K562 (cell line): ENCODE measurements around the gene NEU3. TPM values are rescaled to one million over a fixed set of nuclear protein-coding genes. Genes with fewer than 3 reads are reported as not detected.

Experiments used
- ADNP ChIP-seq: fragments of 200-800 bp; sonication (Bioruptor generic); IDR thresholded peaks from 2 replicates; pipeline ENCODE4 v1.6.1; 2016; ENCODE audit warnings: missing genetic modification characterization, missing compliant biosample characterization
- CBFA2T2 ChIP-seq: fragments of 450-650 bp; conservative IDR thresholded peaks from 2 replicates; pipeline ENCODE4 v1.6.1; 2017; ENCODE audit warnings: mild to moderate bottlenecking
- KDM1A ChIP-seq, 2 experiments: fragments of 450-650 bp; IDR thresholded peaks; 2 replicates each; pipeline ENCODE4 v1.6.1; 2016; ENCODE audit warnings: mild to moderate bottlenecking in 2 of 2
- KDM5B ChIP-seq: fragments of 200-600 bp; sonication (generic); IDR thresholded peaks from 2 replicates; pipeline ENCODE4 v1.6.1; 2012; ENCODE audit warnings: low read depth, mild to moderate bottlenecking, moderate library complexity, low read length, control low read depth, inconsistent platforms; ENCODE audit not compliant: insufficient replicate concordance
- NBN ChIP-seq: fragments of 450-650 bp; IDR thresholded peaks from 2 replicates; pipeline ENCODE4 v1.6.1; 2016; ENCODE audit warnings: low read depth, mild to moderate bottlenecking
- NCOR1 ChIP-seq: fragments of 450-650 bp; IDR thresholded peaks from 2 replicates; pipeline ENCODE4 v1.6.1; 2016; ENCODE audit warnings: mild to moderate bottlenecking, moderate library complexity
- ZFX ChIP-seq: sonication (generic); formaldehyde crosslinking; IDR thresholded peaks from 2 replicates; pipeline ENCODE4 v1.8.0; 2022; ENCODE audit warnings: mild to moderate bottlenecking, missing genetic modification reagents, moderate library complexity
- ZNF274 ChIP-seq: IDR thresholded peaks from 2 replicates; pipeline ENCODE4 v1.6.1; 2011; ENCODE audit warnings: low read depth, mild to moderate bottlenecking, low read length, moderate library complexity, borderline replicate concordance
- ZNF75A ChIP-seq: fragments of 450-650 bp; formaldehyde crosslinking; IDR thresholded peaks from 2 replicates; pipeline ENCODE4 v1.4.0; 2020; ENCODE audit warnings: mild to moderate bottlenecking
- polyA plus RNA-seq, 8 experiments: library from polyadenylated mRNA; depleted of rRNA in 4 of 8; stranded (reverse) in 5 of 8; unstranded in 3 of 8; fragments of >200 nt; fragmentation: Nextera tagmentation in 2 of 8; fragmentation: Illumina TruSeq in 1 of 8; extraction: Ambion mirVana in 2 of 8; extraction: Trizol in 1 of 8; gene quantifications; 2 replicates each; pipeline versions ENCODE4 v1.2.1 to v1.2.3, GENCODE V29; 2011 to 2014; ENCODE audit warnings: inconsistent platforms in 1 of 8, missing spikeins in 1 of 8
- total RNA-seq, 7 experiments: library from RNA; depleted of rRNA in 6 of 7; stranded (reverse); fragments of >200 nt in 6 of 7; fragmentation: Illumina TruSeq in 2 of 7; extraction: Trizol in 2 of 7; gene quantifications; 2 replicates each; pipeline versions ENCODE4 v1.2.1 to v1.2.3, GENCODE V29; 2011 to 2021; ENCODE audit warnings: low replicate concordance in 1 of 7
- TF ChIP-seq, protein P1 (sequence below): sonication (generic); formaldehyde crosslinking; IDR thresholded peaks from 2 replicates; pipeline ENCODE4 v1.8.0; 2022; ENCODE audit warnings: mild to moderate bottlenecking, missing genetic modification reagents
- TF ChIP-seq, protein P2 (sequence below): fragments of 450-650 bp; formaldehyde crosslinking; IDR thresholded peaks from 2 replicates; pipeline ENCODE4 v1.4.0; 2020; ENCODE audit warnings: mild to moderate bottlenecking, moderate library complexity
- TF ChIP-seq, protein P3 (sequence below): fragments of 450-650 bp; formaldehyde crosslinking; IDR thresholded peaks from 2 replicates; pipeline ENCODE4 v1.4.0; 2020; ENCODE audit warnings: mild to moderate bottlenecking, moderate library complexity
- TF ChIP-seq, protein P4 (sequence below), 2 experiments: fragments of 150-350 bp in 1 of 2; IDR thresholded peaks; 2 replicates each; pipeline ENCODE4 v1.6.1; 2012 to 2016; ENCODE audit warnings: low read depth in 2 of 2, low read length in 2 of 2, mild to moderate bottlenecking in 1 of 2, moderate library complexity in 1 of 2
- TF ChIP-seq, protein P5 (sequence below): IDR thresholded peaks from 3 replicates; pipeline ENCODE4 v1.6.1; 2011; ENCODE audit warnings: borderline replicate concordance, mild to moderate bottlenecking, moderate library complexity; ENCODE audit not compliant: insufficient read length; ENCODE audit errors: extremely low read depth

The NEU3 gene
- total and polyA plus RNA-seq, 9 of the 15 experiments (the other 6 are each of a cell fraction or from before 2014, with no cell fraction given) = 6.2 to 41.3 (median 31.1) TPM

DNA sequence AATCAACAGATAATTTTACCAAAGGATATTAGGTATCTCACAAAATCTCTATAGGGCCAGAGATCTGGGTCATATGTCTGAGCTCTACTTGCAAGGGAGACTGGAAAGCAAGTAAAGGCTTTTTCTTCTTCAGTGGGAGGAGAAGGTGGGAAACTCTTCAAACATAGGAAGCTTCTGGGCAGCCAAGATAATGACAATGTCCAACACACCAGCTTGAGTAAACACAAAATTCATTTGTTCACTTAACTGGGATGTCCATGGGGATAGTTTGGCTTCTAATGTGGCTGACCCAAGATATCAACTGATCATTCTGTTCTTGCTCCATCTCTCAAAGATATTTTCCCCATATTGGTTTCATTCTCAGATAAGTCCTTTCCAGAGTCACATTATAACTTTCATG is 70.6 kb downstream of the NEU3 start (continued):
- TF ChIP-seq, protein P1, sequence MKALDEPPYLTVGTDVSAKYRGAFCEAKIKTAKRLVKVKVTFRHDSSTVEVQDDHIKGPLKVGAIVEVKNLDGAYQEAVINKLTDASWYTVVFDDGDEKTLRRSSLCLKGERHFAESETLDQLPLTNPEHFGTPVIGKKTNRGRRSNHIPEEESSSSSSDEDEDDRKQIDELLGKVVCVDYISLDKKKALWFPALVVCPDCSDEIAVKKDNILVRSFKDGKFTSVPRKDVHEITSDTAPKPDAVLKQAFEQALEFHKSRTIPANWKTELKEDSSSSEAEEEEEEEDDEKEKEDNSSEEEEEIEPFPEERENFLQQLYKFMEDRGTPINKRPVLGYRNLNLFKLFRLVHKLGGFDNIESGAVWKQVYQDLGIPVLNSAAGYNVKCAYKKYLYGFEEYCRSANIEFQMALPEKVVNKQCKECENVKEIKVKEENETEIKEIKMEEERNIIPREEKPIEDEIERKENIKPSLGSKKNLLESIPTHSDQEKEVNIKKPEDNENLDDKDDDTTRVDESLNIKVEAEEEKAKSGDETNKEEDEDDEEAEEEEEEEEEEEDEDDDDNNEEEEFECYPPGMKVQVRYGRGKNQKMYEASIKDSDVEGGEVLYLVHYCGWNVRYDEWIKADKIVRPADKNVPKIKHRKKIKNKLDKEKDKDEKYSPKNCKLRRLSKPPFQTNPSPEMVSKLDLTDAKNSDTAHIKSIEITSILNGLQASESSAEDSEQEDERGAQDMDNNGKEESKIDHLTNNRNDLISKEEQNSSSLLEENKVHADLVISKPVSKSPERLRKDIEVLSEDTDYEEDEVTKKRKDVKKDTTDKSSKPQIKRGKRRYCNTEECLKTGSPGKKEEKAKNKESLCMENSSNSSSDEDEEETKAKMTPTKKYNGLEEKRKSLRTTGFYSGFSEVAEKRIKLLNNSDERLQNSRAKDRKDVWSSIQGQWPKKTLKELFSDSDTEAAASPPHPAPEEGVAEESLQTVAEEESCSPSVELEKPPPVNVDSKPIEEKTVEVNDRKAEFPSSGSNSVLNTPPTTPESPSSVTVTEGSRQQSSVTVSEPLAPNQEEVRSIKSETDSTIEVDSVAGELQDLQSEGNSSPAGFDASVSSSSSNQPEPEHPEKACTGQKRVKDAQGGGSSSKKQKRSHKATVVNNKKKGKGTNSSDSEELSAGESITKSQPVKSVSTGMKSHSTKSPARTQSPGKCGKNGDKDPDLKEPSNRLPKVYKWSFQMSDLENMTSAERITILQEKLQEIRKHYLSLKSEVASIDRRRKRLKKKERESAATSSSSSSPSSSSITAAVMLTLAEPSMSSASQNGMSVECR = no peak
- TF ChIP-seq NCOR1 = peak; percentile 81
- no peak for TF ChIP-seq ZNF274
- peak; percentile 91 for TF ChIP-seq ZNF75A (CRISPR knock-in tag)
- no peak for TF ChIP-seq ZFX (CRISPR knock-in tag)
- no peak for TF ChIP-seq ADNP
- TF ChIP-seq NBN = 0 out of 2 replicates have a peak, but pooled peaks have one; percentile 66
- TF ChIP-seq, protein P2, sequence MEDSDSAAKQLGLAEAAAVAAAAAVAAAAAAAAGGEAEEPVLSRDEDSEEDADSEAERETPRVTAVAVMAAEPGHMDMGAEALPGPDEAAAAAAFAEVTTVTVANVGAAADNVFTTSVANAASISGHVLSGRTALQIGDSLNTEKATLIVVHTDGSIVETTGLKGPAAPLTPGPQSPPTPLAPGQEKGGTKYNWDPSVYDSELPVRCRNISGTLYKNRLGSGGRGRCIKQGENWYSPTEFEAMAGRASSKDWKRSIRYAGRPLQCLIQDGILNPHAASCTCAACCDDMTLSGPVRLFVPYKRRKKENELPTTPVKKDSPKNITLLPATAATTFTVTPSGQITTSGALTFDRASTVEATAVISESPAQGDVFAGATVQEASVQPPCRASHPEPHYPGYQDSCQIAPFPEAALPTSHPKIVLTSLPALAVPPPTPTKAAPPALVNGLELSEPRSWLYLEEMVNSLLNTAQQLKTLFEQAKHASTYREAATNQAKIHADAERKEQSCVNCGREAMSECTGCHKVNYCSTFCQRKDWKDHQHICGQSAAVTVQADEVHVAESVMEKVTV = no peak
- TF ChIP-seq, protein P3, sequence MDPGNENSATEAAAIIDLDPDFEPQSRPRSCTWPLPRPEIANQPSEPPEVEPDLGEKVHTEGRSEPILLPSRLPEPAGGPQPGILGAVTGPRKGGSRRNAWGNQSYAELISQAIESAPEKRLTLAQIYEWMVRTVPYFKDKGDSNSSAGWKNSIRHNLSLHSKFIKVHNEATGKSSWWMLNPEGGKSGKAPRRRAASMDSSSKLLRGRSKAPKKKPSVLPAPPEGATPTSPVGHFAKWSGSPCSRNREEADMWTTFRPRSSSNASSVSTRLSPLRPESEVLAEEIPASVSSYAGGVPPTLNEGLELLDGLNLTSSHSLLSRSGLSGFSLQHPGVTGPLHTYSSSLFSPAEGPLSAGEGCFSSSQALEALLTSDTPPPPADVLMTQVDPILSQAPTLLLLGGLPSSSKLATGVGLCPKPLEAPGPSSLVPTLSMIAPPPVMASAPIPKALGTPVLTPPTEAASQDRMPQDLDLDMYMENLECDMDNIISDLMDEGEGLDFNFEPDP (CRISPR knock-in tag) = no peak
- TF ChIP-seq KDM5B = no peak
- peak in 1 of 2 experiments; percentile 34; a peak in 1 of 4 replicates for TF ChIP-seq KDM1A (IDR thresholded peaks at IDR 0.05)
- peak; percentile 79 for TF ChIP-seq CBFA2T2
- TF ChIP-seq, protein P4, sequence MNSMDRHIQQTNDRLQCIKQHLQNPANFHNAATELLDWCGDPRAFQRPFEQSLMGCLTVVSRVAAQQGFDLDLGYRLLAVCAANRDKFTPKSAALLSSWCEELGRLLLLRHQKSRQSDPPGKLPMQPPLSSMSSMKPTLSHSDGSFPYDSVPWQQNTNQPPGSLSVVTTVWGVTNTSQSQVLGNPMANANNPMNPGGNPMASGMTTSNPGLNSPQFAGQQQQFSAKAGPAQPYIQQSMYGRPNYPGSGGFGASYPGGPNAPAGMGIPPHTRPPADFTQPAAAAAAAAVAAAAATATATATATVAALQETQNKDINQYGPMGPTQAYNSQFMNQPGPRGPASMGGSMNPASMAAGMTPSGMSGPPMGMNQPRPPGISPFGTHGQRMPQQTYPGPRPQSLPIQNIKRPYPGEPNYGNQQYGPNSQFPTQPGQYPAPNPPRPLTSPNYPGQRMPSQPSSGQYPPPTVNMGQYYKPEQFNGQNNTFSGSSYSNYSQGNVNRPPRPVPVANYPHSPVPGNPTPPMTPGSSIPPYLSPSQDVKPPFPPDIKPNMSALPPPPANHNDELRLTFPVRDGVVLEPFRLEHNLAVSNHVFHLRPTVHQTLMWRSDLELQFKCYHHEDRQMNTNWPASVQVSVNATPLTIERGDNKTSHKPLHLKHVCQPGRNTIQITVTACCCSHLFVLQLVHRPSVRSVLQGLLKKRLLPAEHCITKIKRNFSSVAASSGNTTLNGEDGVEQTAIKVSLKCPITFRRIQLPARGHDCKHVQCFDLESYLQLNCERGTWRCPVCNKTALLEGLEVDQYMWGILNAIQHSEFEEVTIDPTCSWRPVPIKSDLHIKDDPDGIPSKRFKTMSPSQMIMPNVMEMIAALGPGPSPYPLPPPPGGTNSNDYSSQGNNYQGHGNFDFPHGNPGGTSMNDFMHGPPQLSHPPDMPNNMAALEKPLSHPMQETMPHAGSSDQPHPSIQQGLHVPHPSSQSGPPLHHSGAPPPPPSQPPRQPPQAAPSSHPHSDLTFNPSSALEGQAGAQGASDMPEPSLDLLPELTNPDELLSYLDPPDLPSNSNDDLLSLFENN (IDR thresholded peaks at IDR 0.05; ENCODE audit: low read depth in 2 of 2, low read length in 2 of 2) = no peak
- TF ChIP-seq, protein P5, sequence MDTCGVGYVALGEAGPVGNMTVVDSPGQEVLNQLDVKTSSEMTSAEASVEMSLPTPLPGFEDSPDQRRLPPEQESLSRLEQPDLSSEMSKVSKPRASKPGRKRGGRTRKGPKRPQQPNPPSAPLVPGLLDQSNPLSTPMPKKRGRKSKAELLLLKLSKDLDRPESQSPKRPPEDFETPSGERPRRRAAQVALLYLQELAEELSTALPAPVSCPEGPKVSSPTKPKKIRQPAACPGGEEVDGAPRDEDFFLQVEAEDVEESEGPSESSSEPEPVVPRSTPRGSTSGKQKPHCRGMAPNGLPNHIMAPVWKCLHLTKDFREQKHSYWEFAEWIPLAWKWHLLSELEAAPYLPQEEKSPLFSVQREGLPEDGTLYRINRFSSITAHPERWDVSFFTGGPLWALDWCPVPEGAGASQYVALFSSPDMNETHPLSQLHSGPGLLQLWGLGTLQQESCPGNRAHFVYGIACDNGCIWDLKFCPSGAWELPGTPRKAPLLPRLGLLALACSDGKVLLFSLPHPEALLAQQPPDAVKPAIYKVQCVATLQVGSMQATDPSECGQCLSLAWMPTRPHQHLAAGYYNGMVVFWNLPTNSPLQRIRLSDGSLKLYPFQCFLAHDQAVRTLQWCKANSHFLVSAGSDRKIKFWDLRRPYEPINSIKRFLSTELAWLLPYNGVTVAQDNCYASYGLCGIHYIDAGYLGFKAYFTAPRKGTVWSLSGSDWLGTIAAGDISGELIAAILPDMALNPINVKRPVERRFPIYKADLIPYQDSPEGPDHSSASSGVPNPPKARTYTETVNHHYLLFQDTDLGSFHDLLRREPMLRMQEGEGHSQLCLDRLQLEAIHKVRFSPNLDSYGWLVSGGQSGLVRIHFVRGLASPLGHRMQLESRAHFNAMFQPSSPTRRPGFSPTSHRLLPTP = no peak
